HG02981 (cell line): ENCODE measurements around the gene ATXN3L.
"Not testable (repeated sequence)": the region's sequence is repeated elsewhere in the genome, so short reads cannot be mapped to it uniquely, and the experiment has no call there.

Experiments
- ATAC-seq: cut with Tn5 transposase; IDR thresholded peaks from one replicate; pipeline ENCODE4 v1.9.1; 2021; ENCODE audit warnings: mild to moderate bottlenecking, moderate library complexity; ENCODE audit not compliant: unreplicated experiment

Gene ATXN3L

DNA sequence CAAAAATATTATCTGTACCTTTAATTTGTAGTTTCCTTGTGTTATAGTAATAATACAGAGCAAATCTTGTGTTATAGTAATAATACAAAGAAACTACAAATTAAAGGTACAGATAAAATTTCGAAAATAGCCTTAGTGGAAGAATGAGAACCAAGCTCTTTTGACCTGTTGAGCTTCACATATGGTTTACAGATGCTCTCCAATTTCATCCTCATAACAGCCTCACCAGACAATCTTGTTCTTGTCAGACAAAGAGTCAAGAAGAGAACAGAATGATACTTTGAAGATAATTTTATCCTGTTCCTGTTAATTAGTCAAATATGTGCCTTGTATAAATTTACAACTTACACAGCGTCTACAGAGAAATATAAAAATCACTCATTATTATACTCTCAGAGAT, 12.8 kb downstream of the ATXN3L start:
- no peak for ATAC-seq

GRCh38 chrX:13305108-13305507, 14.7 kb downstream of the ATXN3L start:
- ATAC-seq = no peak

- no peak for ATAC-seq
These were observed 15.8 kb downstream of the ATXN3L start for GRCh38 chrX:13304052-13304451.

DNA sequence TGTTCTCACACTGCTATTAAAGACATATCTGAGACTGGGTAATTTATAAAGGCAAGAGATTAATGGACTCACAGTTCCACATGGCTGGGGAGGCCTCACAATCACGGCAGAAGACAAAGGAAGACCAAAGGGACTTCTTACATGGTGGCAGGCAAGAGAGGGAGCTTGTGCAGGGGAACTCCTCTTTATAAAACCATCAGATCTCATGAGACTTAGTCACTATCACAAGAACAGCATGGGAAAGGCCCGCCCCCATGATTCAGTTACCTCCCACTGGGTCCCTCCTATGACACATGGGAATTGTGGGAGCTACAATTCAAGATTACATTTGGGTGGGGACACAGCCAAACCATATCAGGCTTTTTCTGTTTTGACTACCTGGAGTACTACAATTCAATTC, 16.6 kb downstream of the ATXN3L start:
- not testable (repeated sequence) for ATAC-seq

GRCh38 chrX:13298836-13299235, 21.0 kb downstream of the ATXN3L start:
- ATAC-seq = no peak

DNA sequence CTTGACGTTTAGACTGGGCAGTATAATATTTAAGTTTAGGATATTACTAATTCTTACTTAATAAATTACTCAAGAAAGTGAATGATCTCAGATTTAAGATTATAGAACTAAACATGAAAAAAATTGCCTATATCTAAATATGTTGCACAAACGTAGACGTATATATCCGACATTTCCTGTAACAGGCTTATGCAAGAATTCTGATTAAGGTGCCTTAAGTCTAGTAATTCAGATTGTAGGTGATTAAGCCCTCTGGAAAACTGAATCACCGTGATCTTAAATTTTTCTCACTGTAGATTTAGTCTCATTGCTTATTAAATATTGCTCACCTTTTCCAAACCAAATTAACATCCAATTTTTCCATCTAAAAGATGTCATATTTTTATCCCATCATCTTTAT, 24.0 kb downstream of the ATXN3L start:
- ATAC-seq = no peak

DNA sequence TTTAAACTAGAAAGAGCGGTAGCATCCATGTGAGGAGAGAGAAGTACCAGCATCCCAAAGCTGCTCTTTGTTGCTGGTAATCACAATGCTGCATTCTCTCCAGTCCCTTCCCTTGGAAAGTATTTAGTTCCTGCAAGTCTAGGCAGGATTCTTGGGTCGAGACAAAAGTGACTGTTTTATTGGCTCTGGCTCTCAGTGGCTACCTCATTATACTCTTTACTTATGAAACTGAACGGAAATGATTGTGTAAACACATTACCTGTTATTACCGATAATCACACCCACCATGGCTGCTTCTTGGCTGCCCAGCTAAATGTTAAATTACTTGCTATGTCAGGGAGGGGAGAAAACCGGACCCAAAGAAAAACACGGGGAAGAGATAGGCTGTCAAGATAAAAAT, 26.2 kb downstream of the ATXN3L start:
- no peak for ATAC-seq

DNA sequence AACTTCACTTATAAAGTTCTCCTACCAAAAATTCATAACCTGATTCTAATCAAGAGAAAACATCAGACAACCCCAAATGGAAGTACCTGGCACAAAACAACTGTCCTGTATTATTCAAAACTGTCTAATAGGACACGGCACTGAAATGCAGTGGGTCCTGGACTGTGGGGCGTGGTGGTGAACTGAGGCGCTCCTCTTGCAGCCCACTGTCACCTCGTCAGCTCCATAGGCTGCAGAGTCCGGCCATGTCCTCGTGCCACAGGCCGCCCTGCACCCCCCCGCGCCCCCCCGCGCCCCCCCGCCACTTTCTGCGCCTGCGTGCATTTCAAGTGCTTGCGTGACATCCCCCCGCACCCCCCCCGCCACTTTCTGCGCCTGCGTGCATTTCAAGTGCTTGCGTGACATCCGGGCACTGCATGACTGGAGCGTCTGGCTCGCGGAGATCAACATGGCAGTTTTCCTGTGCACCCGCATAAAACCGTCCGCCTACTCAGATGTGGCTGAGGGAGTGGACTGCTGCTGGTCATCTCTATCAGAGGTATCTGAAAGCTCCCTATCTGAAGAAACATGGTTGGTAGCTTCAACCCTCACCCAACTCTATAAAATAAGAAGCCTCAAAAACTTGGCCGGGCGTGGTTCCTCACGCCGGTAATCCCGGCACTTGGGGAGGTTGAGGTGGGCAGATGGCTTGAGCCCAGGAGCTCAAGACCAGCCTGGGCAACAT, 28.8 kb downstream of the ATXN3L start:
- ATAC-seq = no peak

DNA sequence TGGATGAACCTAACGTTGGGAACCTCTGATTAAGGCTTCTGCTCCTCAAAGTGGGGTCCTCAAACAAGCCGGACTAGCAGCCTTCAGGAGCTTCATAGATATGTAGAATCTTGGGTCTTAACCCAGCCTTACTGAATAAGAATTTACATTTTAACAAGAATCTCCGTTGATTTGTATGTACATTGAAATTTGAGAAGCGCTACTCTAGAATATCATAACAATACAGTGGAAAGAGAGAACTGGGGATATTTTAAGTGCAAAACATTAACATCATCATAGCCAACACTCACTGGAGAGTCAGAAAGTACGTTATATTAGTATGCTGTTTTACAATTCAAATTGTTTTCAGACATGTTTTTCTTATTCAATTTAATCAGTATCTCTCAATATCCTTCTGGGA, 31.2 kb downstream of the ATXN3L start:
- ATAC-seq = no peak

DNA sequence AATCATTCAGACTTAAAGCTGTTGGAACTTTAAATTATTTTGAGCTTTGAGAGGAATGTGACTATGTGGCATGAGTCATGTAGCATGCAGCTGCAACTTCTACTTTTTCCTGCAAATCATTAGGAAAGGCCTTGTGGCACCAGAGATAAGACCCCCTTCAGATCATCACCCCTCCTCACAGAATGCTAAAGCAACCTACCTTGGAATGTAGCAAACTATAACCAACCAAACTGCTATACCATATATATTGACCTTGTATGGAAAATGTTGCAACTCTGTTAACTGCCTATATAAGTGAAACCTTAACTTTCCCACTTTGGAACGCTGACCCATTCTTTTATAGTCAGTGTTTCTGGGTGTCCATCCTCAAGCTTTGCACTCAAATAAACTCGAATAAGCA, 32.0 kb downstream of the ATXN3L start:
- ATAC-seq = no peak

DNA sequence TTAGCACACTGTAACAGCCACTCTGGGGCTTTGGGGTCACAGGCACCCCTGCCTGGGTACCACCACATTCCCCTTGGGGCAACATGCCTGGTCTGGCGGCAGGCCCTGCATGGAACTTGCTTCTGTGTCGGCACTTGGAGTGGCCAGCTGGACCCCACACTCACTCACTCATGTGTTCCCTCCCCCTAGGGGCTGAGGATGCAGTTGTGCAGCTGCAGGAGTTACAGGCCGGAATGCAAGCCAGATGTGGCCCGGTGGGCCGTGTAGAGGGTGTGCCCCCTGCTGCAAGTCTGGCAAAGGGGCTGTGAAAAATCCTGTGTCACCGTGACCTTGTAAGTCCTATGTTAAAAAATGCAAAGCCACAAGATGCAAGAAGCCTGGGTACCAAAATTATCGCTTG, 34.2 kb downstream of the ATXN3L start:
- ATAC-seq = no peak

GRCh38 chrX:13285229-13285628, 34.6 kb downstream of the ATXN3L start:
- no peak for ATAC-seq

DNA sequence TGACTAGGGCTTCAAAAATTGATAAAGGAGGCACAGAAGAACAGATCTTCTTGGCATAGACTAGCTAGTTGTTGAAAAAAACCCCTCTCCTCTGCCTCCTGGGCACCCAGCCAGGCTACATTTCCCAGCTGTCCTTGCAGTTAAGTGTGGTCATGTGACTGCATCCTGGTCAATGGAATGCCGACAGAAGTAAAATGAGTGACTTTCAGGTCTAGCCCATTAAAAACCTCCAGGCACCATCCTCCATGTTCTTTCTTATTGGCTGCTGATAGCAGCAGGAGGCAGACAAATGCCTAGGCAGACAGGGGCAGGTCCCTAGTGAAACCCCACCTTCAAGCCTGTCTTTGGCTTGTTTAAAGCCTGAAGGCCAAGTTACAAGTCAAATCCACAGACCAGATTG, 35.3 kb downstream of the ATXN3L start:
- no peak for ATAC-seq

DNA sequence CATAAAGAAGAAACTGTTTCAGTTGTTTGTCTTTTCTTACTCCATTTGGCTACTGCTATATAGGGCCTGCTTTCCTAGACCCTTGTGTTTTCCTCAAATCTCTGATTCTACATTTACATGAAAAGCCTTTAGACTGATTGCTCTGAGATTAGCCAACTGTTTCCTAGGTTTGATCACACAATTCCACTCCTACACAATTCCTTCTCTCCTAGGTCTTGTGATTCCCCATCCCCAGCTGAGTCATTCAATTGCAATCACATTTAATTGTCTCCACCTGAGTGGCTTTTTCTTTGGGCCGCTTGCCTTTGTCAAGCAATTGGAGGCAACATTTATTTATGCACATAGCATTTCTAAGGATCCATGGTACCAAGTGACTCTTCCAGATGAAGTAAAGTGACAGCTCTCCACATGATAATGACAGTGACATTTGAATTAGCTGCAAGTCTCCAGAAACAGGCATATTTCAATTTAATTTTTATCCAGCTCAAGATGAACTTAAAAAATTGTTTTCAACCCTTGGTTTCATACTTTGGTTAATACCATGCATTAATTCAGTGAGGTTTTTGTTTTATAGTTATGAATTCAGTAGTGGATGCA, 35.8 kb downstream of the ATXN3L start:
- no peak for ATAC-seq

- ATAC-seq = no peak
These were observed 36.3 kb downstream of the ATXN3L start for GRCh38 chrX:13283512-13283911.

- no peak for ATAC-seq
These were observed 38.6 kb downstream of the ATXN3L start for GRCh38 chrX:13281289-13281688.

GRCh38 chrX:13279279-13280018, 40.4 kb downstream of the ATXN3L start:
- ATAC-seq = no peak

GRCh38 chrX:13277539-13277938, 42.3 kb downstream of the ATXN3L start:
- ATAC-seq = no peak

GRCh38 chrX:13276991-13277390, 42.9 kb downstream of the ATXN3L start:
- no peak for ATAC-seq

GRCh38 chrX:13275031-13275430, 44.8 kb downstream of the ATXN3L start:
- ATAC-seq = no peak

DNA sequence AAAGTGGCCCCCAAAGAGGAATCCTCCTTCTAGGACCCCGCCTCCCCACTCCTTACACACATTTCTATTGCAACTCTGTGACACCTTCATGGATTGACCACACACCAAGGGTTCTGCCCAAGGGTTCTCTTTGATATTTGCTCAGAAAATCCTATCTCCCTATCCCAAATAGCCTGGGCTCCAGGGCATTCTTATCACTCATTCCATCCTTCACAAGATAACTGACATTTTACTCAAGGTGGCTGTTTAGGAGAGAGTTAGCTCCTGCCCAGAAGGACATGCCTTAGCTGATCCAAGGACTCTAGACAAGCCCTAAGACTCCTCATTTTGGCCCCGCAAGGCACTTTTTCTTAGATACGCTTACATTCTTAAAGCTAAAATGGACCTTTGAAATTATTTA, 47.4 kb downstream of the ATXN3L start:
- no peak for ATAC-seq

DNA sequence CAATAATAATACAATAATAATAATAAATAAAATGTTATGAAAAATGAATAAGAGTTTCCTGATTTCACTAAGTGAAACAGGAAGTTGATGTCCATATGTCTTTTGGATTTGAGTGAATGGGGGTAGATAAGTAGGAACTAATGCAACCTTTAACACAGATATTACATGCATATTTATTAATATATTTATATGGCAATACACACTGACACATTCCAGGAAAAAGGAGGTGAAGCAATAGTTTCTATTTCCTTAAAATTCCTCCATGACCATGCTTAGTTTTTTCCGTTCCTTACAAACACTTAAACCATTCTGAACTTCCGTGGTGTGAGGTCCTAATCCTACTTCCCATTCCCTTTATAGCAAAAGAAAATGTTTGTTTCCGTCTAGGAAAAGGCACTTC, 48.3 kb downstream of the ATXN3L start:
- ATAC-seq = no peak
